SU-DHL-6 (cell line): ENCODE measurements around the gene ZSCAN21.

ENCODE experiments used
- H2AFZ ChIP-seq: fragments of 200-600 bp; sonication (generic); 2 replicates; pipeline ENCODE4 v1.6.1; 2014; ENCODE audit warnings: low read depth, mild to moderate bottlenecking, moderate library complexity, mixed read lengths, antibody characterized with exemption, low read length; ENCODE audit not compliant: severe bottlenecking
- H3F3A ChIP-seq: fragments of 200-600 bp; shearing (Covaris generic); 2 replicates; pipeline ENCODE4 v1.6.0; 2016; ENCODE audit warnings: antibody characterized with exemption, mild to moderate bottlenecking; ENCODE audit not compliant: insufficient read depth
- H3K27ac ChIP-seq: fragments of 200-600 bp; sonication (generic); 2 replicates; pipeline ENCODE4 v1.5.1; 2016; ENCODE audit warnings: low read depth, mild to moderate bottlenecking, low read length, moderate library complexity, mixed read lengths
- H3K27me3 ChIP-seq: fragments of 200-600 bp; sonication (generic), shearing (Covaris generic); 2 replicates; pipeline ENCODE4 v1.6.0; 2014; ENCODE audit warnings: mild to moderate bottlenecking, low read length
- H3K36me3 ChIP-seq: fragments of 200-600 bp; sonication (generic); 2 replicates; pipeline ENCODE4 v1.6.1; 2014; ENCODE audit warnings: mild to moderate bottlenecking, low read length, mixed read lengths
- H3K4me2 ChIP-seq: fragments of 300-600, 200-600 bp; shearing (Covaris generic), sonication (generic); 2 replicates; pipeline ENCODE4 v1.6.0; 2014; ENCODE audit warnings: low read length, low read depth, mild to moderate bottlenecking; ENCODE audit not compliant: poor library complexity, severe bottlenecking
- H3K4me3 ChIP-seq: fragments of 200-600 bp; sonication (generic); 2 replicates; pipeline ENCODE4 v1.5.1; 2014; ENCODE audit warnings: antibody characterized with exemption, low read length, mild to moderate bottlenecking, mixed read lengths; ENCODE audit not compliant: insufficient read depth, poor library complexity, severe bottlenecking
- H3K79me2 ChIP-seq: fragments of 200-600 bp; sonication (generic); 2 replicates; pipeline ENCODE4 v1.6.1; 2014; ENCODE audit warnings: mild to moderate bottlenecking, low read length, moderate library complexity; ENCODE audit not compliant: insufficient read depth
- H3K9ac ChIP-seq: fragments of 200-600 bp; sonication (generic); 2 replicates; pipeline ENCODE4 v1.7.0; 2014; ENCODE audit warnings: mild to moderate bottlenecking, low read length
- H3K9me2 ChIP-seq: fragments of 200-600 bp; sonication (generic); replicated peaks from 2 replicates; pipeline ENCODE4 v1.6.1; 2014; ENCODE audit warnings: low read length; ENCODE audit not compliant: insufficient read depth
- H3K9me3 ChIP-seq: fragments of 200-600 bp; sonication (generic); 2 replicates; pipeline ENCODE4 v1.6.1; 2014; ENCODE audit warnings: low read length, mixed read lengths; ENCODE audit not compliant: insufficient read depth
- H4K20me1 ChIP-seq: fragments of 200-600 bp; sonication (generic); 2 replicates; pipeline ENCODE4 v1.6.1; 2014; ENCODE audit warnings: low read depth, mild to moderate bottlenecking, antibody characterized with exemption, low read length, moderate library complexity, mixed read lengths
- CTCF ChIP-seq: fragments of 200-600 bp; sonication (generic); IDR thresholded peaks from one replicate; pipeline ENCODE4 v1.5.1; 2017; ENCODE audit warnings: antibody characterized with exemption, mild to moderate bottlenecking, low read length, moderate library complexity; ENCODE audit not compliant: insufficient read depth, poor library complexity, severe bottlenecking
- EZH2phosphoT487 ChIP-seq: fragments of 200-600 bp; sonication (generic), shearing (Covaris generic); conservative IDR thresholded peaks from 2 replicates; pipeline ENCODE4 v1.6.1; 2018; ENCODE audit warnings: mild to moderate bottlenecking, antibody characterized with exemption, low read length, moderate library complexity, mixed read lengths

ZSCAN21 gene

GRCh38 chr7:100081535-100082102 is 32.0 kb downstream of the ZSCAN21 start, which contains the start of gene ZNF3:
TSS of gene ZNF3 (minus strand) at chr7:100081723. CDS start at chr7:100077357, 4,366 bp downstream.
- no peaks in the 10 kb centered on the region for H3K9me2 ChIP-seq
- H4K20me1 ChIP-seq, result no peaks in the 10 kb centered on the region
- peaks cover 16% of the 10 kb centered on the region for H3F3A ChIP-seq
- no peak for TF ChIP-seq EZH2phosphoT487
- peak; percentile 99 for TF ChIP-seq CTCF
- H3K4me2 ChIP-seq, result peak within 1 kb of the TSS; percentile 70
- peaks cover 29% of the 10 kb centered on the region for H3K79me2 ChIP-seq
- peak within 1 kb of the TSS; percentile 50 for H3K27ac ChIP-seq
- H3K4me3 ChIP-seq, result peak within 1 kb of the TSS; percentile 88
- H3K27me3 ChIP-seq, result no peaks in the 10 kb centered on the region; the same call in 1 of the 2 replicates
- H3K9ac ChIP-seq, result peak within 1 kb of the TSS; percentile 70
- no peaks in the 10 kb centered on the region for H3K9me3 ChIP-seq
- H3K36me3 ChIP-seq, result no peaks in the 10 kb centered on the region
- H2AFZ ChIP-seq, result peak within 1 kb of the TSS; percentile 55

GRCh38 chr7:100082978-100083377 is 33.4 kb downstream of the ZSCAN21 start:
- Histone ChIP-seq H3K4me3 (no peak overlapping the region), H3K9ac (no peak overlapping the region), H3K79me2 (peaks cover 29% of the 10 kb centered on the region), H3K27ac (peak overlapping the region; percentile 28), H4K20me1 (no peaks in the 10 kb centered on the region), H3F3A (peaks cover 16% of the 10 kb centered on the region), H3K9me3 (no peaks in the 10 kb centered on the region), H3K36me3 (no peaks in the 10 kb centered on the region), H3K4me2 (peak overlapping the region; percentile 70), H3K27me3 (no peaks in the 10 kb centered on the region; the same call in 1 of the 2 replicates), H2AFZ (no peak overlapping the region), H3K9me2 (no peaks in the 10 kb centered on the region)
- TF ChIP-seq EZH2phosphoT487 (no peak), CTCF (no peak)

- Histone ChIP-seq H3F3A (peaks cover 28% of the 10 kb centered on the region), H3K9me3 (no peaks in the 10 kb centered on the region), H3K27ac (no peak overlapping the region), H3K9me2 (no peaks in the 10 kb centered on the region), H3K4me3 (no peak overlapping the region), H3K27me3 (no peaks in the 10 kb centered on the region; the same call in 1 of the 2 replicates), H2AFZ (no peak overlapping the region), H3K4me2 (no peak overlapping the region), H3K9ac (no peak overlapping the region), H3K79me2 (peaks cover 18% of the 10 kb centered on the region), H3K36me3 (no peaks in the 10 kb centered on the region), H4K20me1 (no peaks in the 10 kb centered on the region)
- TF ChIP-seq CTCF, result no peak
- no peak for TF ChIP-seq EZH2phosphoT487
Observed at GRCh38 chr7:100085515-100085914, 35.9 kb downstream of the ZSCAN21 start.
